A673 (cell line): ENCODE data around the gene SLC52A3.

ENCODE experiments used
- CTCF ChIP-seq: fragments of 300-800, 200-600 bp; sonication (generic); conservative IDR thresholded peaks from 2 replicates; pipeline ENCODE4 v1.5.1; 2017; ENCODE audit warnings: low read depth, mild to moderate bottlenecking, antibody characterized with exemption, low read length, moderate library complexity, mixed read lengths
- EZH2 ChIP-seq: fragments of 200-600 bp; sonication (generic); IDR thresholded peaks from 2 replicates; pipeline ENCODE4 v1.6.1; 2017; ENCODE audit warnings: borderline replicate concordance, low read depth, mild to moderate bottlenecking, mixed read lengths, antibody characterized with exemption, low read length; ENCODE audit not compliant: poor library complexity, severe bottlenecking

GRCh38 chr20:745683-746301, 22.5 kb downstream of the SLC52A3 start:
- TF ChIP-seq CTCF (no peak), EZH2 (no peak)
